NCI-H446 treated with DMSO at 0.1 percent for 48 hours (cell line): ENCODE results near the gene OR3A3.

Experiments
- DNase-seq: peaks from one replicate; lab custom pipeline; 2025; lab: John Stamatoyannopoulos, UW

The OR3A3 gene

GRCh38 chr17:3472137-3472536, 61.0 kb downstream of the OR3A3 start:
- no peak for DNase-seq
